ENCODE measurements around the gene MYB.

The MYB gene

DNA sequence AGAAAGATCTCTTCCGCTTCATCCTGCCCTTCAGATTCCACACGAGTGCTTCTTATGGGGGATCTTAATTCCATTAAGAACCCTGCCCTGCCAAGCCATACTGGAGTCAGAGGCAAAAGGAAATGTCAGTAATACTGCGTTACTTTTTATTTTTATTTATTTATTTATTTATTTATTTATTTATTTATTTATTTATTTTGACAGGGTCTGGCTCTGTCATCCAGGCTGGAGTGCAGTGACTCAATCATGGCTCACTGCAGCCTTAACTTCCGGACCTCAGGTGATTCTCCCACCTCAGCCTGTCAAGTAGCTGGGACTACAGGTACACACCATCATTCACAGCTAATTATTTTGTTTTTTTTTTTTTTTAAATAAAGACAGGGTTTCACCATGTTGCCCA, 79.5 kb downstream of the MYB start:
- TF ChIP-seq, protein P1, sequence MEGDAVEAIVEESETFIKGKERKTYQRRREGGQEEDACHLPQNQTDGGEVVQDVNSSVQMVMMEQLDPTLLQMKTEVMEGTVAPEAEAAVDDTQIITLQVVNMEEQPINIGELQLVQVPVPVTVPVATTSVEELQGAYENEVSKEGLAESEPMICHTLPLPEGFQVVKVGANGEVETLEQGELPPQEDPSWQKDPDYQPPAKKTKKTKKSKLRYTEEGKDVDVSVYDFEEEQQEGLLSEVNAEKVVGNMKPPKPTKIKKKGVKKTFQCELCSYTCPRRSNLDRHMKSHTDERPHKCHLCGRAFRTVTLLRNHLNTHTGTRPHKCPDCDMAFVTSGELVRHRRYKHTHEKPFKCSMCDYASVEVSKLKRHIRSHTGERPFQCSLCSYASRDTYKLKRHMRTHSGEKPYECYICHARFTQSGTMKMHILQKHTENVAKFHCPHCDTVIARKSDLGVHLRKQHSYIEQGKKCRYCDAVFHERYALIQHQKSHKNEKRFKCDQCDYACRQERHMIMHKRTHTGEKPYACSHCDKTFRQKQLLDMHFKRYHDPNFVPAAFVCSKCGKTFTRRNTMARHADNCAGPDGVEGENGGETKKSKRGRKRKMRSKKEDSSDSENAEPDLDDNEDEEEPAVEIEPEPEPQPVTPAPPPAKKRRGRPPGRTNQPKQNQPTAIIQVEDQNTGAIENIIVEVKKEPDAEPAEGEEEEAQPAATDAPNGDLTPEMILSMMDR (IDR thresholded peaks at IDR 0.05; ENCODE audit: low read depth, low read length, missing control alignments), result no peak
- no peak overlapping the region for H3K4me3 ChIP-seq (ENCODE audit: low read depth, low read length)
- in situ Hi-C loops (cut with HindIII; ENCODE audit: low sequenced_read_pairs), result no loop called here
- DNase-seq (ENCODE audit: low read depth), result no peak

DNA sequence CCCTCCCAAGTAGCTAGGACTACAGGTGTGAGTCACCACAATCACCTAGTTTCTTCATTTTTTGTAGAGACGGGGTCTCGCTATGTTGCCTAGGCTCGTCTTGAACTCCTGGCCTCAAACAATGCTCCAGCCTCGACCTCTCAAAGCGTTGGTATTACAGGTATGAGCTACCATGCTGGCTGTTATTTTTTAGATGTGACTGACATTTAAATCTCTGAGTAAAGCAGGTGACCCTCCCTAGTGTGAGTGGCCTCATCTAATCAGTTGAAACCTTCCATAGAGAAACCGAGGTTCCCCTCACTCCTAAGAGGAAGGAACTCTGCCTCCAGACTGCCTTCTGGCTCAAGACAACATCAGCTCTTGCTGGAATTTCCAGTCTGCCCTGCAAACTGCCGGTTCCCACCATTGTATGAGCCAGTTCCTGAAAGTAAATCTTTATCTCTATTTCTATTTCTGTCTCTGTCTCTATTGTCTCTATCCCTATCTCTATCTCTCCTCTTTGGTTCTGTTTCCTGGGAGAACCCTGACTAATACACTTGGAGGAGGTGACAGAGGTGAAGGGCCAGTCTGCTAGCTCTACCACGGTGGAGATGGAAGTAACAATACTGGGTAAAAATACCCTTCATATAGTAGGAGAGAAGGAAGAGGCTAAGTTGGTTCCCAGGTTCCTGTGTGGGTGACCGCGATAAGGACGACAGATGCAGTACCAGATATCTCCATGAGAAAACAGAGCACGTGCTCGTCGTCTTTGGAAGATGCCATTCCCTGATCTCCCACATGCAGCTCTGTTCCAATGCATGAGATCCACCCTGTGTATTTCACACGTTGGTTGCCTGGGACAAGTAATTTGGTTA, 81.0 kb downstream of the MYB start:
- no peak overlapping the region for H3K4me3 ChIP-seq (ENCODE audit: low read depth, low read length)
- no peak for DNase-seq (ENCODE audit: low read depth)
- TF ChIP-seq, protein P1 (IDR thresholded peaks at IDR 0.05; ENCODE audit: low read depth, low read length, missing control alignments), result no peak
- in situ Hi-C loops (cut with HindIII; ENCODE audit: low sequenced_read_pairs), result no loop called here

DNA sequence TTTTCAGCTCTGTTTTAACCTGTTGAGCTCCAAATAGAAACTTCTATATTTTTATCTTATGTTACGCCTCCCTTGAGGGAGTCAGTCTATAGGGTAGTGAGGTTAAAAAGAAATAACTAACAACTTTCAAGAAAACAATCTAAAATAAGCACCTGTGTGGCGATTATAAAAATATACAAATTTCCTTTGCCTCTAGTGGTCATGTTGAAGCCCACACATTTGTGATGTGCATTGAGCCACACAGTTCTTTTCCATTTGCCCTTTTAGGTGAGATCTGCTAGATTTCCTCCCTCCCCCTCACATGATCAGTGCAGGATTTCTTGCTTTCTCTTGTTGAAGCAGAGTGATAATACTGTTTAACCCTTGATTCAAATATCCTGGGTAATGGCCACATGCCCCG, 84.2 kb downstream of the MYB start:
- no peak for DNase-seq (ENCODE audit: low read depth)
- H3K4me3 ChIP-seq (ENCODE audit: low read depth, low read length), result no peak overlapping the region
- TF ChIP-seq, protein P1 (IDR thresholded peaks at IDR 0.05; ENCODE audit: low read depth, low read length, missing control alignments), result no peak
- in situ Hi-C loops (cut with HindIII; ENCODE audit: low sequenced_read_pairs), result no loop called here

DNA sequence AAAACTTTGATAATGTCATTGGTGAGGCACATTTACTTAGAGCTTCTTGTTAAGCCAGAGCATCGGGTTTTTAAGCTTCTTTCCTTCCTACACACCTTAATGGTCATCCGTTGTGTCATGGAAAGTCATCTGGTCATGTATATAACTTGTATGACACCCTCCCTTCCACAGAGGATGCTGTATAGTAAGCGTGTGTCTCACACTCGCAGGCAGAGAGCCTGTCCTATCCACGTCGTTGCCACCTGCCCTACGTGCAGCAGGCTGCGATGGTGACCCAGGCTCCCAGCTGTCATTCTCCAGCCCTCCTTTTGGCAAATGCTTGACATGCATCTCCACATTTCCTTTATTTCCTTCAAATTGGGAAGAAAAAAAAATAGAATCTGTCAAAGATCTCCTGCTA, 85.6 kb downstream of the MYB start:
- in situ Hi-C loops (cut with HindIII; ENCODE audit: low sequenced_read_pairs), result no loop called here
- no peak for DNase-seq (ENCODE audit: low read depth)
- no peak overlapping the region for H3K4me3 ChIP-seq (ENCODE audit: low read depth, low read length)
- TF ChIP-seq, protein P1 (IDR thresholded peaks at IDR 0.05; ENCODE audit: low read depth, low read length, missing control alignments), result no peak

DNA sequence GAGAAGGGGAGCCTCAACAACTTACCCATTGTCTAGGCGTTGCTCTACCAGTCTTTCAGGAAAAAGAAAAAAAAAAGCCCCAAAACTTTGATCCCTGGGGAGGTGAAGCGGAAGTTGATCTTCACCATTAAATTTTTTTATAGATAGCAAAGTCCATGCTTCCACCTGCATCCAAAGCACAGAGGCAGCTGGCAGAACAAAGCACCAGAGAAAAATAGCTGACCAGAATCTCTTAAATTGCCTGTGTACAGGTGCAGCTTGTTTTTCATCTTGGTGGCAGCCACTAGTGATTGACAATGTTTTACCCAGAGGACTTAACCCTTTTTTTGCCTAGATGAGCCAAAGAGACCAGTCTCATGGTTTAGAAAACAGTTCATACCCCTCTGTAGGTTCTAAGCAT, 86.0 kb downstream of the MYB start:
- in situ Hi-C loops (cut with HindIII; ENCODE audit: low sequenced_read_pairs), result no loop called here
- no peak for DNase-seq (ENCODE audit: low read depth)
- H3K4me3 ChIP-seq (ENCODE audit: low read depth, low read length), result no peak overlapping the region
- TF ChIP-seq, protein P1 (IDR thresholded peaks at IDR 0.05; ENCODE audit: low read depth, low read length, missing control alignments), result no peak

DNA sequence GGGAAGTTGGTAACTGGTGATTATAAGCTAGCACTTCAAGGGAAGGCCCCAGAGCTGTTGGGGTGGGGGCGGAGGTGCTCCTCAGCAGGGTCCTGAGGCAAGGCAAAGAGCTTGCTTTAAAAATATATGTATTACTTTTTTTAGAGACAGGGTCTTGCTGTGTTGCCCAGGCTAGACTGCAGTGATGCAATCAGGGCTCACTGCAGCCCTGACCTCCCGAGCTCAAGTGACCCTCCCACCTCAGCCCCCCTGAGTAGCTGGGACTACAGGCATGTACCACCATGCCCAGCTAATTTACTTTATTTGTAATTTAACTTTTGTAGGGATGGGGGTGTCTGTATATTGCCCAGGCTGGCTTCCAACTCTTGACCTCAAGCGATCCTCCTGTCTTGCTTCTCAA, 87.2 kb downstream of the MYB start:
- in situ Hi-C loops (cut with HindIII; ENCODE audit: low sequenced_read_pairs), result no loop called here
- no peak for DNase-seq (ENCODE audit: low read depth)
- TF ChIP-seq, protein P1 (IDR thresholded peaks at IDR 0.05; ENCODE audit: low read depth, low read length, missing control alignments), result no peak
- no peak overlapping the region for H3K4me3 ChIP-seq (ENCODE audit: low read depth, low read length)
